Urinary bladder (tissue), 4 donors: ENCODE measurements around the gene ERGIC2. TPM values are rescaled to one million over a fixed set of nuclear protein-coding genes. Genes with fewer than 3 reads are reported as not detected.
"Not testable (repeated sequence)": the region's sequence is repeated elsewhere in the genome, so short reads cannot be mapped to it uniquely, and the experiment has no call there.

ENCODE experiments used
- DNase-seq: peaks from one replicate; pipeline ENCODE4 v3.0.0-alpha.2; 2015; ENCODE audit errors: extremely low spot score
- H3K27ac ChIP-seq: one replicate; pipeline ENCODE4 v1.5.1; 2013; ENCODE audit warnings: low read depth, mild to moderate bottlenecking, moderate library complexity
- H3K36me3 ChIP-seq: one replicate; pipeline ENCODE4 v1.6.1; 2013; ENCODE audit warnings: mild to moderate bottlenecking, moderate library complexity; ENCODE audit not compliant: insufficient read depth
- H3K4me1 ChIP-seq: one replicate; pipeline ENCODE4 v1.6.1; 2013; ENCODE audit warnings: mild to moderate bottlenecking, moderate library complexity; ENCODE audit not compliant: insufficient read depth
- H3K4me3 ChIP-seq: one replicate; pipeline ENCODE4 v1.5.1; 2013; ENCODE audit warnings: low read depth, low read length
- WGBS: extraction: QIAGEN DNeasy Blood & Tissue Kit; methylation state at CpG from one replicate; pipeline ENCODE4 v1.1.7; 2013; 5-methylcytosine and 5-hydroxymethylcytosine counted together
- polyA plus RNA-seq: library from polyadenylated mRNA; stranded (reverse); fragments of 200-250 nt; gene quantifications from one replicate; pipeline ENCODE4 v1.2.3, GENCODE V29; 2013
- total RNA-seq: library from RNA; depleted of rRNA; stranded (reverse); fragments of >200 nt; gene quantifications from one replicate; pipeline ENCODE4 v1.2.3, GENCODE V29; 2014
- donor health status: healthy with polysubstance abuse.
- donor health status: healthy.

The ERGIC2 gene
- total and polyA plus RNA-seq, 2 donors, result 54.5 to 93.9 TPM

GRCh38 chr12:29306266-29306665 lies 74.7 kb downstream of the ERGIC2 start:
- H3K27ac ChIP-seq, result no peak overlapping the region
- no peaks in the 10 kb centered on the region for H3K4me1 ChIP-seq
- no peak overlapping the region for H3K4me3 ChIP-seq
- DNase-seq, result no peak
- 96% methylated on average over 2 of the region's 2 CpGs for WGBS
- no peaks in the 10 kb centered on the region for H3K36me3 ChIP-seq

- Histone ChIP-seq H3K27ac (no peak overlapping the region), H3K4me1 (no peaks in the 10 kb centered on the region), H3K36me3 (no peaks in the 10 kb centered on the region), H3K4me3 (no peak overlapping the region)
- no peak for DNase-seq
Measured at GRCh38 chr12:29304388-29304787, 76.6 kb downstream of the ERGIC2 start.

- 95% methylated on average over 3 of the region's 3 CpGs for WGBS
Measured at GRCh38 chr12:29301114-29301513, 79.9 kb downstream of the ERGIC2 start.

GRCh38 chr12:29299633-29300032 lies 81.3 kb downstream of the ERGIC2 start:
- DNase-seq, result no peak

More at GRCh38 chr12:29301114-29301513, 79.9 kb downstream of the ERGIC2 start:
- H3K4me3 ChIP-seq, result no peak overlapping the region
- H3K27ac ChIP-seq, result no peak overlapping the region
- no peak for DNase-seq
- H3K36me3 ChIP-seq, result no peaks in the 10 kb centered on the region
- no peaks in the 10 kb centered on the region for H3K4me1 ChIP-seq

GRCh38 chr12:29291226-29291625 lies 89.7 kb downstream of the ERGIC2 start:
- H3K27ac ChIP-seq, result no peak overlapping the region
- no peak overlapping the region for H3K4me3 ChIP-seq
- no peaks in the 10 kb centered on the region for H3K36me3 ChIP-seq
- WGBS, result 97% methylated on average over 3 of the region's 3 CpGs
- DNase-seq, result no peak
- no peaks in the 10 kb centered on the region for H3K4me1 ChIP-seq

More at GRCh38 chr12:29299633-29300032, 81.3 kb downstream of the ERGIC2 start:
- Histone ChIP-seq H3K4me3 (no peak overlapping the region), H3K4me1 (no peaks in the 10 kb centered on the region), H3K27ac (no peak overlapping the region), H3K36me3 (no peaks in the 10 kb centered on the region)
- WGBS, result 76% methylated on average over 2 of the region's 2 CpGs

- not testable (repeated sequence) for H3K27ac ChIP-seq
Measured at GRCh38 chr12:29290475-29290874, 90.5 kb downstream of the ERGIC2 start.

GRCh38 chr12:29288031-29288430 lies 92.9 kb downstream of the ERGIC2 start:
- no peak for DNase-seq
- Histone ChIP-seq H3K27ac (no peak overlapping the region), H3K4me1 (no peaks in the 10 kb centered on the region), H3K36me3 (no peaks in the 10 kb centered on the region), H3K4me3 (no peak overlapping the region)

More at GRCh38 chr12:29290475-29290874, 90.5 kb downstream of the ERGIC2 start:
- H3K4me3 ChIP-seq, H3K4me1 ChIP-seq, DNase-seq, H3K36me3 ChIP-seq: not testable (repeated sequence)

- H3K27ac ChIP-seq, result no peak overlapping the region
- DNase-seq, result no peak
- 56% methylated on average over 1 of the region's 1 CpG for WGBS
- no peaks in the 10 kb centered on the region for H3K4me1 ChIP-seq
- H3K4me3 ChIP-seq, result no peak overlapping the region
- H3K36me3 ChIP-seq, result no peaks in the 10 kb centered on the region
Measured at GRCh38 chr12:29287622-29288021, 93.3 kb downstream of the ERGIC2 start.

Other genes starting within 250 kb of the ERGIC2 start
- gene FAR2, start 231.9 kb downstream of the ERGIC2 start, total RNA-seq, result 18.6 TPM
- 8.3 TPM for gene FAR2, start 231.9 kb downstream of the ERGIC2 start, polyA plus RNA-seq
- gene OVCH1, start 116.5 kb upstream of the ERGIC2 start, total RNA-seq, result 0.37 TPM
- gene OVCH1, start 116.5 kb upstream of the ERGIC2 start, polyA plus RNA-seq, result 0.05 TPM